Right atrium auricular region (tissue), 2 donors: ENCODE measurements around the gene EXOC4. TPM values are rescaled to one million over a fixed set of nuclear protein-coding genes. Genes with fewer than 3 reads are reported as not detected.

Experiments
- DNase-seq: peaks from one replicate; pipeline ENCODE4 v3.0.0-alpha.2; 2019; ENCODE audit warnings: low spot score
- H3K27ac ChIP-seq, 2 donors: fragments of 200-600 bp; sonication (generic); 1 replicate in 1 of 2; 2 replicates in 1 of 2; pipeline ENCODE4 v1.5.1; 2016 to 2019
- H3K27me3 ChIP-seq, 2 donors: fragments of 200-600 bp; sonication (generic); one replicate each; pipeline versions ENCODE4 v1.5.1 to v1.6.0; 2017 to 2019
- H3K36me3 ChIP-seq: fragments of 200-600 bp; sonication (generic); one replicate; pipeline ENCODE4 v1.5.1; 2016
- H3K4me1 ChIP-seq, 2 donors: fragments of 200-600 bp; sonication (generic); one replicate each; pipeline versions ENCODE4 v1.5.1 to v1.6.0; 2017 to 2019
- H3K4me3 ChIP-seq, 2 donors: fragments of 200-600 bp; sonication (generic); 1 replicate in 1 of 2; 2 replicates in 1 of 2; pipeline ENCODE4 v1.5.1; 2017 to 2019; ENCODE audit warnings: mild to moderate bottlenecking in 1 of 2, moderate library complexity in 1 of 2
- H3K9me3 ChIP-seq, 2 donors: fragments of 200-600 bp; sonication (generic); one replicate each; pipeline ENCODE4 v1.5.1; 2019
- CTCF ChIP-seq, 2 donors: fragments of 200-600 bp; sonication (generic); IDR thresholded peaks; one replicate each; pipeline ENCODE4 v1.5.1; 2019; ENCODE audit warnings: antibody characterized with exemption in 2 of 2
- total RNA-seq, 2 donors: library from RNA; depleted of rRNA; stranded (reverse); fragments of >200 nt; gene quantifications; one replicate each; pipeline ENCODE4 v1.1.0, GENCODE V29; 2016

Gene EXOC4
- total RNA-seq, 2 donors from 2014 or later: 24.7 to 30.6 TPM

DNA sequence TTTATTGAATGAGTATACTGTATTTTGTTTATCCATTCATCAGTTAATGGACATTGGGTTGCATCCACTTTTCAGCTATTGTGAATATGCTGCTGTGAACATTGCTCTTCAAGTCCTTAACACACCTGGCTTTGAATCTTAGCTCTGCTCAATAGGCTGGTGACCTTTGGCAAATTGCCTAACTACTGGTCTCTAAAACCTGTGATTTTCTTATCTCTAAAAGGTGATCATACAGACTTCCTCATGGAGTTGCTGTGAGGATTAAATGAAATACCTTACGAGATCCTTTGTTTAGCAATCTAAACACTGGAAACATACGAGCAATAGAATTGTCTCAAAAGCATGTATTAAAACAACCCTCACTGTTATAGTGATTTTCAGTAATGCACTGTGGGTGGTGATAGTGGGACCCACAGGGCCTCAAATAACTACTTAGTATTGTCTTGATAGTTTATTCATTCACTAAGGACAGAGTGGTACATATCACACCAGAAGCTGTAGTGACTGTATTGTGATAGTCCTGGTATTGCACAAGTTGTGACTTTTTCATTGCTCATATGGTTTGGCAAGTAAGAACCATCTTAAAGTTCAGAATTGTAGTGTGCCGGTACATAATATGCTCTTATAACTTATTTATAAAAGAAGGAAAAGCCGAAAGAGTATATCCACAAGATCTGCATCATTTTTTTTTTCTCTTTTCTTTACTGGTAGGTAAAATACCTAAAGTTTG lies 257.6 kb downstream of the EXOC4 start:
- Histone ChIP-seq H3K27ac (no peak overlapping the region), H3K27me3 (no peaks in the 10 kb centered on the region), H3K4me1 (no peaks in the 10 kb centered on the region), H3K4me3 (no peak overlapping the region), H3K36me3 (no peaks in the 10 kb centered on the region), H3K9me3 (no peaks in the 10 kb centered on the region)
- no peak for TF ChIP-seq CTCF (IDR thresholded peaks at IDR 0.05)
- no peak for DNase-seq

- no peaks in the 10 kb centered on the region for H3K27me3 ChIP-seq
- no peak overlapping the region for H3K4me3 ChIP-seq
- H3K27ac ChIP-seq: no peak overlapping the region
- H3K36me3 ChIP-seq: no peaks in the 10 kb centered on the region
- no peak for TF ChIP-seq CTCF (IDR thresholded peaks at IDR 0.05)
- no peaks in the 10 kb centered on the region for H3K4me1 ChIP-seq
- no peak for DNase-seq
- H3K9me3 ChIP-seq: no peaks in the 10 kb centered on the region
These were observed 258.4 kb downstream of the EXOC4 start for GRCh38 chr7:133511252-133511651.

- Histone ChIP-seq H3K27ac (no peak overlapping the region), H3K36me3 (no peaks in the 10 kb centered on the region), H3K4me3 (no peak overlapping the region), H3K9me3 (no peaks in the 10 kb centered on the region), H3K27me3 (no peaks in the 10 kb centered on the region), H3K4me1 (no peaks in the 10 kb centered on the region)
- no peak for DNase-seq
- no peak for TF ChIP-seq CTCF (IDR thresholded peaks at IDR 0.05)
These were observed 258.8 kb downstream of the EXOC4 start for GRCh38 chr7:133511708-133512107.

DNA sequence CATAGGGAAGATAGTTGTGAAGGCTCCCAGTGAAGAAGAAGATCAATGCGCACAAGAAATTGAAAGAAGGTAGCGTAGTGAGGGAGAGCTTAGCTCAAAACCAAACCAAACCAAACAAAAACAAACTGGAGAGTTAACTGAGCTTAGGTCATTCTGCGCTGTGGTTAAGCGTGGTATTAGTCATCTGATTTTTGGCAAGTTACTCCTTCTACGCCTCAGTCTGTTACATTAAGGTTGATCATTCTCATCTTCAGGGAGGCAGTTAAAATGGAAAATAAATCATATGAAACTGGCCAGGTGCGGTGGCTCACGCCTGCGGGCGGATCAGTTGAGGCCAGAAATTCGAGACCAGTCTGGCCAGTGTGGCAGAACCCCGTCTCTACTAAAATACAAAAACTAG lies 259.7 kb downstream of the EXOC4 start:
- TF ChIP-seq CTCF (IDR thresholded peaks at IDR 0.05): no peak
- Histone ChIP-seq H3K4me3 (no peak overlapping the region), H3K36me3 (no peaks in the 10 kb centered on the region), H3K4me1 (no peaks in the 10 kb centered on the region), H3K27me3 (no peaks in the 10 kb centered on the region), H3K27ac (no peak overlapping the region), H3K9me3 (no peaks in the 10 kb centered on the region)
- DNase-seq: no peak

- Histone ChIP-seq H3K27ac (no peak overlapping the region), H3K4me3 (no peak overlapping the region), H3K36me3 (no peaks in the 10 kb centered on the region), H3K4me1 (no peaks in the 10 kb centered on the region), H3K9me3 (no peaks in the 10 kb centered on the region), H3K27me3 (no peaks in the 10 kb centered on the region)
- no peak for DNase-seq
- no peak for TF ChIP-seq CTCF (IDR thresholded peaks at IDR 0.05)
These were observed 260.7 kb downstream of the EXOC4 start for GRCh38 chr7:133513608-133514007.

- no peak for TF ChIP-seq CTCF (IDR thresholded peaks at IDR 0.05)
- Histone ChIP-seq H3K4me3 (no peak overlapping the region), H3K4me1 (no peaks in the 10 kb centered on the region), H3K36me3 (no peaks in the 10 kb centered on the region), H3K9me3 (no peaks in the 10 kb centered on the region), H3K27me3 (no peaks in the 10 kb centered on the region), H3K27ac (no peak overlapping the region)
- DNase-seq: no peak
These were observed 261.7 kb downstream of the EXOC4 start for GRCh38 chr7:133514551-133514950.
